GM18507 (cell line): ENCODE data around the gene SYCE1.
"Not testable (repeated sequence)": the region's sequence is repeated elsewhere in the genome, so short reads cannot be mapped to it uniquely, and the experiment has no call there.

Experiments used
- DNase-seq: peaks from one replicate; pipeline ENCODE4 v3.0.0; 2011; ENCODE audit warnings: low read depth; ENCODE audit not compliant: insufficient read length; ENCODE audit errors: extremely low spot score
- FAIRE-seq: peaks from 2 replicates; lab custom pipeline; 2011; peaks lifted over from hg19 to GRCh38; lab: Jason Lieb, UNC

Gene SYCE1

GRCh38 chr10:133567119-133567518 lies 1.7 kb upstream of the SYCE1 start:
- DNase-seq (no peak), FAIRE-seq (no peak)

- no peak for DNase-seq
- FAIRE-seq = no peak
These were observed 567 bp downstream of the SYCE1 start for GRCh38 chr10:133564816-133565215.

DNA sequence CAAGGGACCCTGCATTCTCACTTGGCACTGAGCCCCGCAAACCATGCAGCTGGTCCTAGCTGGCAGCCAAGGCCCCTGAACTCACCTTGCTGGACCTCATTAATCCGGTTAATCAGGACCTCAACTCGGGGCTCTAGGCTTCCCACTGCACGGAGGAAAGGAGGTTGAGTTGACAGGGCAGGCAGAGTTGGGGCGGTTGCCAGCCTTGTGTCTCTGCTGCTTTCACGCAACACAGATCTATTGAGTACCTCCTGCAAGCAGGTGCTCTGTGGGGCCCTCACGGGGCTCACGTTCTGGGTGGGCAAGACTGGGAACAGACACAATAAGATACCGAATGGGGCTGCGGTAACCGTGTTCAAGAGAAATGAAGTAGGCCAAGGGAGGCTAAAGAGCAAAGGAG lies 6.2 kb downstream of the SYCE1 start:
- no peak for FAIRE-seq
- DNase-seq = no peak

GRCh38 chr10:133557381-133557780 lies 8.0 kb downstream of the SYCE1 start:
- DNase-seq (no peak), FAIRE-seq (no peak)

DNA sequence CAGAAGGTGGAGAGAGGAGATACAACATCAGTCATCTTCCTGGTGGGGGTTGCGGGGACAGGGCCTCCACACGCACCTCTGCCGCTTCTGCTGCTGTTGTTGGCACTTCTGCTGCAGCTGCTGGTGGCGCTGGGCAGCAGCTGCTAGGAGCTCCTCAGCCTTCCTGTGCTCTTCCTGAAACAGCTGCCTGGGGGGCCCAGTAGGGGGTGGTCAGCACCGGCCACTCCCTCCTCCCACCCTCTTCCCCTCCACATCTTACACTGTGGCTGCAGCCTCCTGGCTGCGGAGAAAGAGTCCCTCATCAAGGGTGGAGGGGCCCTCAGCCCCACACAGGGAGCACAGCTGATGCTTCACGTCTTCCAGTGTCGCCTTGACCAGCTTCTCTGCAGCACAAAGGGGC lies 9.9 kb downstream of the SYCE1 start:
- no peak for DNase-seq

GRCh38 chr10:133554600-133554999 lies 10.8 kb downstream of the SYCE1 start:
- FAIRE-seq (no peak), DNase-seq (no peak)

More for the DNA sequence above, 9.9 kb downstream of the SYCE1 start:
- no peak for FAIRE-seq

- FAIRE-seq (no peak), DNase-seq (no peak)
These were observed 20.9 kb downstream of the SYCE1 start for GRCh38 chr10:133544506-133544905.

GRCh38 chr10:133541441-133541975 lies 23.9 kb downstream of the SYCE1 start:
- FAIRE-seq, DNase-seq: not testable (repeated sequence)

DNA sequence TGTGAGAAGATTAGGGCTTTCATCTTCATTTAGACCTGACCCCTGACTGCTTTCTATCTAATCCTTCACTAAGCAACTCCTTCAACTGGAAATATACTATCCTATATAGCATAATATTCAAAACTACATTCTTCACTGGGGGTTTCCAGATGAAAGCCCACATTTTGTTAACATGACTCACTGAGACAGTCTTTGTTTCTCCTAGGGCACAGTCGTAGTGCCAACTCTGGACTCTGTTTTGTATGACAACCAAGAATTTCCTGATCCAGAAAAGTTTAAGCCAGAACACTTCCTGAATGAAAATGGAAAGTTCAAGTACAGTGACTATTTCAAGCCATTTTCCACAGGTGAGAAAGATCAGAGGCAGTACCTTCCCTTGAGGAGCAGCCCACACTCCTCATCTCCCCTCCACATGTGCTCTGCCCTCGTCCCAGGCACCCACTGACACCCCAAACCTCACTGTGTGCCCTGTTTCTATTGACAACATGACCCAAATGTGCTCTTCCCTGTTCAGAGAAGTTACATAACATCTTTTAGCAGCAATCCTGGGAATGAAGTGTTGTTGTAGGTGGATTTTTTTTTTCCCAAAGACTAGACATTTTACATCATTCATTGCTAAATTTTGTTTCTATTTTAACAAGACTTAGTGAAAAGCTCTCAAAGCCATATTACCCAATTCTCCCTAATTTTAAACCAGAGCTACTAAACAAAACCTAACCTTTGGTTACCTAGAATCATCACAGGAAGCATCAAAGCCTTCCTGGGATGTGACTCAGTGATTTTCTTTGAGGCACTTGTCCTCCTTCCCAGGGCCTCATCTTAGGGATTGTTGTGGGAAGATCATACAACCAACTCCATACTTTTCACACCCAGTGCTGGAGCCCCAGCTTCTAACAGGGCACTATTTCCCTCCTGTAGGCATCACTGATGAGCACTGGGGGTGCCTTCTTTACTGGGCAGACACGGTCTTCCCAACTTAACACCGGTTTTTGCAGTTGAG lies 27.5 kb downstream of the SYCE1 start:
- FAIRE-seq (no peak), DNase-seq (no peak)

DNA sequence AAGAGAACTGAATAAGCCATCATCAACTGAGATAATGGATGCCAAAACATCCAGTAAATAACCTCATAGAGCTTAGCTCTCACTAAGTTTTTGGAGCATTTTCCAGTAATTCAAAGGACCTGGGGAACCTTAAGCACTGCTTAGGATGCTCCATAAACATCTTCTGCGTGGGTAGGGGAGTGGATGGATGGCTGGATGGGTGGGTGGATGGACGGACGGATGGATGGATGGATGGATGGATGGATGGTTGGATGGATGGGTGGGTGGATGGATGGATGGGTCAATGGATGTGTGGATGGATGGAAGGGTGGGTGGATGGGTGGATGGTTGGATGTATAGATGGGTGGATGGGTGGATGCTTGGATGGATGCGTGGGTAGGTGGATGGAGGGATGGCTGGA lies 29.2 kb downstream of the SYCE1 start:
- no peak for FAIRE-seq
- DNase-seq = no peak

- no peak for DNase-seq
- FAIRE-seq = no peak
These were observed 31.0 kb downstream of the SYCE1 start for GRCh38 chr10:133534417-133534816.

DNA sequence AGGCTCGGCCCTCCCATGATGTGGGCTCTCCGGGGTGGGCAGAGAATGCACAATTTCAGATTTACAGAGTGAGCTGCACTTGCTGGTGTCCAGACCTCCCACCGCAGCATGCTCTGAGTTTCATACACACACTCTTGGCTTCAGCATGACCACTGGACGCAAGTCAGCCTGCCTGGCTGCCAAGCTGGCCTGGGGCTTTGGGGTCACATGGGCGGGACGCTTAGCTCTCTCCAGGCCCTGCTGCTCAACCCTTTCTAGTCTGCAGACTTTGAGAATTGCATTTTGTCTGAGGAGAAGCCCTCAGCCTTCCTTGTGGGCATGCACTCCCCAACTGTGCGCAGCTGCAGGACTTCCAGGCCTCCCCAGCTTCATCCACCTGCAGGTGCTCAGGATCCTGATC lies 32.5 kb downstream of the SYCE1 start:
- FAIRE-seq = no peak
- DNase-seq = no peak

DNA sequence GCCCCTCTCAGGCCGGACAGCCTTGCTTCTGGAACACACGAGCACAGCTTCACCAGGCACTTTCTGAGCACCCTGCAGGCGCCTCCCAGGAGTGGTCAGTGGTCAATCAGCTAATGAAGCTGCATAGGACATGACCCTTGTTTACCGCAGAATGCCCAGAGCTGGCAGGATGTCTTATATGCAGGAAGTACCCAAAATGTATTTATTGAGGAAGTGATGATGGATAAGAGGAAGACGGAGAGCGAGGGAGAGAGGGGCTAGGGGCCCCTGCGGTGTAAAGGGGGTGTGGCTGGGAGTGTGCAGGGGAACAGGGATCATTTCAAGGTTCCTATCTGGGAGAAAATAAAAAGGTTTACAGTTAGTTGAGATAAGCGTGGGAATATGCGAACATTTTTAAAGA lies 34.9 kb downstream of the SYCE1 start:
- FAIRE-seq (no peak), DNase-seq (no peak)

- DNase-seq (no peak), FAIRE-seq (no peak)
These were observed 35.8 kb downstream of the SYCE1 start for GRCh38 chr10:133529576-133529946.

DNA sequence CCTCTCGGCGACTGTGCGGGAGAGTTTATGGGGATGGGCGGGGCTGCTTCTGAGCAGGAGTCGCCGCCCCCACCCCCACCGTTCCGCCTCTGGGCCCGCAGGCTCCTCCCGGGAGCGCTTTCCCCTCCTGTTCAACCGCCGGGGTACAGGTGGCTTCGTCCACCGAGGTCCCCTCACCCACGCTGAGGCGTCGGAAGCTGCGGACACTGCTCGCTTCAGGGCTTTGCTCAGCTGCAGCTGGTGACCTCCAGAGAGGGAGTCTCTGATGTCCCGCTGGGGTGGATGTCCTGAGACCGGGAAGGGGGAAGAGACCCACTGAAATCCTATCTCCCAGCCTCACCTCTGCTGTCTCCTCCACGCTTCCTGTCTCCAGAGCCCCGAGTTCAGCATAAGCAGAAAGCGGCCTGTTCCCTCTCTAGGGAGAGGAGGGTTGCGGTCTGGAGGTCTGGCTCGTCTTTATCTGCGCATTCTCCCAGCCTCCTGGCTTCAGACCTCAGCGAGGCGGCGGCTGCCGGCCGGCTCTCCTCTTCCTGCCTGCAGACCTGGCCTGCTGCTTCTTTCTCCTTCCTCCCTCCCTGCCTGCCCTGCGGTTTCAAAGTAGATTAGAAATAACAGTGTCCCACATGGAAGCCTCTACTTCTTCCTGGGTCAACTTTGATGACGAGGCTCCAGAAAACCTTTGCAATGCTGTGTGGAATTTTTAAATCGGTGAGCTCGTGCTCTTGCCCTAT lies 36.4 kb downstream of the SYCE1 start:
- no peak for DNase-seq

DNA sequence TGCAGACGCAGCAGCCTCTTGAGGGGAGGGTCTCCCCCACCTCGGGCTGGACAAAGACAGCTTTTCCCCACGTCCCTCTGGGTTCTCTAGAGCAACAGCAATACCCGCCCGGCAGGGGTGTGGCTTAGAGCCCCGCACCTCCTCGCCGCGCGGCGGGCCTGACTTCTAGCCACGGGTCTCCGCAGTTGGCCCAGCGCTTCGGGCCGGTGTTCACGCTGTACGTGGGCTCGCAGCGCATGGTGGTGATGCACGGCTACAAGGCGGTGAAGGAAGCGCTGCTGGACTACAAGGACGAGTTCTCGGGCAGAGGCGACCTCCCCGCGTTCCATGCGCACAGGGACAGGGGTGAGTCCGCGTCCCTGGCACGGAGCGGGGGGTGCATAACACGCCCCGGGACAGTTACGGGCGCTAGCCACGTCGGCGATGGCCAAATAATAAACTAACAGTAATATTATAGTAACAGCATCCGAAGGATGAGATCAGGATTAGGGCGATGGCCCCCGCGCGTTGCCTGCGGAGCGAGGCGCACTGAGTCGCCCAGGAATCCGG lies 37.0 kb downstream of the SYCE1 start:
- no peak for FAIRE-seq

More for the DNA sequence above, 36.4 kb downstream of the SYCE1 start:
- FAIRE-seq = no peak

GRCh38 chr10:133527771-133528271 lies 37.6 kb downstream of the SYCE1 start:
- DNase-seq = no peak
- no peak for FAIRE-seq

More for the DNA sequence above, 37.0 kb downstream of the SYCE1 start:
- DNase-seq = no peak

DNA sequence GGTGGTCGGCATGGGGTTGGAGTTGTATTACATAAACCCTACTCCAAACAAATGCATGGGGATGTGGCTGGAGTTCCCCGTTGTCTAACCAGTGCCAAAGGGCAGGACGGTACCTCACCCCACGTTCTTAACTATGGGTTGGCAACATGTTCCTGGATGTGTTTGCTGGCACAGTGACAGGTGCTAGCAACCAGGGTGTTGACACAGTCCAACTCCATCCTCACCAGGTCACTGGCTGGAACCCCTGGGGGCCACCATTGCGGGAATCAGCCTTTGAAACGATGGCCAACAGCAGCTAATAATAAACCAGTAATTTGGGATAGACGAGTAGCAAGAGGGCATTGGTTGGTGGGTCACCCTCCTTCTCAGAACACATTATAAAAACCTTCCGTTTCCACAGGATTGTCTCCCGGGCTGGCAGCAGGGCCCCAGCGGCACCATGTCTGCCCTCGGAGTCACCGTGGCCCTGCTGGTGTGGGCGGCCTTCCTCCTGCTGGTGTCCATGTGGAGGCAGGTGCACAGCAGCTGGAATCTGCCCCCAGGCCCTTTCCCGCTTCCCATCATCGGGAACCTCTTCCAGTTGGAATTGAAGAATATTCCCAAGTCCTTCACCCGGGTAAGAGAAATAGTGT lies 38.3 kb downstream of the SYCE1 start, which contains the start of gene CYP2E1:
TSS of gene CYP2E1 (plus strand) at position 407 of the 632 bp plus-strand sequence. CDS start at position 440, 33 bp downstream.
- FAIRE-seq = no peak
- DNase-seq = no peak

DNA sequence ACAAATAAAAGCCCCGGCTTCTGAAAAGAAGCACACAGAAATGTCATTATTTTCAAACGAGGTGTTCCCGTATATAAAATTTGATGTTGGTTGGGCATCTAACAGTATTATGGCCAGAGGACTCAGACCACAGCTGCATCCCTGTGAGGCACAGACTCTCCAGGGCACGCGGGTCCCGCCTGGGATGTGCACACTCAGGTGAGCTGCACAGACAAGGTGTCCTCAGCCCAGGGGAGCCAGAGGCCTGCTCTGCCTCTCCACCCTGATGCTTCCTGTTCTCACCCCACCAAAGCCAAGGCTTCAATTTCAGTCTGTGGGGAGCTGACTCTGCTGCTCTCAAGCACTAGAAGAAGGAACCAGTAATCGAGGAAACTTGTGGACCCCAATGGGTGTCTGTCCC lies 39.9 kb downstream of the SYCE1 start:
- no peak for FAIRE-seq
- no peak for DNase-seq
